GM18907 (cell line): Measurements from ENCODE around the gene ACTR5.

Source experiments
- ATAC-seq: cut with Tn5 transposase; IDR thresholded peaks from one replicate; pipeline ENCODE4 v1.9.1; 2021; ENCODE audit warnings: mild to moderate bottlenecking, moderate library complexity; ENCODE audit not compliant: unreplicated experiment

The ACTR5 gene

GRCh38 chr20:38748097-38748860 lies at the start of gene ACTR5:
TSS of gene ACTR5 (plus strand) at chr20:38748460. CDS start at chr20:38748479, 19 bp downstream.
- ATAC-seq: peak; percentile 90

DNA sequence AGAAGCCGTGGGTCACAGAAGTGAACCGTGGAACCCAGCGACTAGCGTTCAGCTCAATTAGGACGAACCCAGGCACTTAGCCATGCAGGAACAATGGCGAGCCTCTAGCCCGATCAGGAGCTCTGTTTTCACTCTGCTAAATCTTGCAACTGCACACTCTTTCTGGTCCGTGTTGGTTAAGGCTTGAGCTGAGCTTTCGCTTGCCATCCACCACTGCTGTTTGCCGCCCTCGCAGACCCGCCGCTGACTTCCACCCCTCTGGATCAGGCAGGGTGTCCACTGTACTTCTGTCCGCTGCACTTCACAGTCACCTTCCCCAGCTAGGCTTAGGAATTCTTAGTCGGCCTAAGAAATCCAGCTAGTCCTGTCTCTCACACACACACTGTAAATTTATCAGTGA lies 49.7 kb upstream of the ACTR5 start:
- no peak for ATAC-seq

DNA sequence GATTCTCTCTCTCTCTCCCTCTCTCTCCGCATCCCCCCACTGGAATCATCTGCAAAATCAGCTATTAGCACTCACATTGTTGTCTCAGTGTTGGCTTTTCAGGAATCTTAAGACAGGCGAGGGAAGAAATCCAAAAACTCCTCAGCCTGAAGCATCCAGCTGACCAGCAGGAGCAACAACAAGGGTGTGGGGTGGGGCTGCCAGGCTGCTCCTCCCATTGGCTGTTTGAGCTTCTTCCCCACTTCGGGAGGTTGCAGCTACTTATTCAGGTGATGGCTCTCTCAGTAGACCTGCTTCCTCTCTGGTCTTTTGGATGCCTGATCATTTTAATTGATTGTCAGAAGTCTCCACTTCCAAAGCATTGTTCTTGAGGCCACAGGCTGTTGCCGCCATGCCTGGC lies 48.1 kb upstream of the ACTR5 start:
- no peak for ATAC-seq

- no peak for ATAC-seq
These were observed 47.3 kb upstream of the ACTR5 start for GRCh38 chr20:38700926-38701325.

DNA sequence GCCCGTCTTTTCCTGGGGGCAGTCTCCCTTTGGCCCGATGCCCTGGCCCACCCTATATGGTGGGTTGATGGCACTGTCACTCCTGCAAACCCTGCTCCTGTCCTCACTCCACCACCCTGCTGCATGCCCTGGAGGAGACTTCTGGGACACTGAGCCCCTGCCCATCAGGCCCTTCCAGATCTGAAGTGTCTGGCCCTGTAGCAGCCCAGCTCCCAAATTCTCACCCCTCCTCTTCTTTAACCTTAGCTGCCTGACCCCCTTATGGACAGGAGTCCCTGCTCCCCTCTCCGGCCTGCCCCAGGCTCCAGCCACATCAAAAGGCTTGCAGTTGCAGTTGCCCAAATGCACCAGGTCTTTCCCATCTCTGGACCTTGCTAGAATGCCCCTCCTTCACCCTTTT lies 44.7 kb upstream of the ACTR5 start:
- no peak for ATAC-seq

- ATAC-seq: no peak
These were observed 44.1 kb upstream of the ACTR5 start for GRCh38 chr20:38704136-38704535.

- ATAC-seq: no peak
These were observed 41.8 kb upstream of the ACTR5 start for GRCh38 chr20:38706509-38706908.

GRCh38 chr20:38714308-38714707 lies 34.0 kb upstream of the ACTR5 start:
- ATAC-seq: no peak

DNA sequence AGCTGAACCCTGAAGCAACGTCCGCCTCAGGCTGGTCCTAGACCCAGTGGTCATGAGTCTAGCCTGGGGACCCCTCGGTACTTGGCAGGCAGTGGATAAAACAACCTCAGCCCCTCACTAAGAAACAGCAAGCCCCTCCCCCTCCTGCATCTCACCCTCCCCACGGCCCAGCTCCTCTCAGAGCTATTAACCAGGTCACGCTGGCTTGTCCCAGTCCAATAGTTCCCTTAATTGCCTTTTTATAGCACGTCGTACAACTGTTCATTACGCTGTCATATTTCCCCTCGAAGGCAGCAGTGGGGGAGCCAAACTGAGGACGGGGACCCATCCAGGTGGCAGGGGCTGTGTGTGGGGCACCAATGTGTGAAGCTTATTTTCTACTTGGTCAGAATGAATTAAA lies 32.6 kb upstream of the ACTR5 start:
- no peak for ATAC-seq

GRCh38 chr20:38722683-38723016 lies 25.6 kb upstream of the ACTR5 start:
- no peak for ATAC-seq

GRCh38 chr20:38723017-38723847 lies 25.0 kb upstream of the ACTR5 start:
- ATAC-seq: no peak

DNA sequence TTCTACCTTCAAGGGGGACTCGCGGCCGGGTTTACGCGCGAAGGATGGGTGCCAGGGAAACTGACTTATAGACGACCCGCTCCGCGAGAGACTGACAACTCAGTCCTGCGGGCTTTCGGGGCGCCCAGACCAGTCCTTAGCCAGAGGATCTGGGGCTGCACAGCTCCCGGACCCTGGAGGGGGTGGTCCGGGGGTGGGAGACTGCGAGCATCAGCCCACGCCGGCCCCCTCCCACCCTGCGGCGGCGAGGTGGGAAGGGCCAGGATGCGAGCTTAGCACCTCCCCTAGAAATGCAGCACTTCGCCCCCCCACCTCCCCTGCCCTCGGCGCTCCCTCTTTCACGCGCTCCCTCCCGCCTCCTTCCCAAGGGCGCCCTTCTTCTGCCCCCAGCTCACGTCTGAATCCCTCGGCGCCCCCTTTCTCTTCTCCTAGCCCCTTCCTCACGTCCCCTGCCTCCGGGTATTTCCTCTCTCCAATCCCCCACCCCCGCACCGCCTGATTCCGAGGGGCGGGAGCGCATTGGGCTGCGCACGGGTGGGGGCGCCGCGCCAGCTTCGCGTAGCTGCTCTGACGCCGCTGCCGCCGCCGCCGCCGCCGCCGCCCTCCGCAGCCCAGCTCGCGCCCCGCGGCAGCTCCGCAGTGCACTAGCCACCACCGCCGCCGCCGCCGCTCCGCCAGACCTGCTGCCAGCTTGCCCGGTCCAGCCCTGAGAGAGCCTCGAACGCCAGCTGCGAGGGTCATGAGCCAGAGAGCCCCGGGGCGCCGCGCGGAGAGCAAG lies 24.2 kb upstream of the ACTR5 start, which contains the start of gene SLC32A1:
TSS of gene SLC32A1 (plus strand) at position 639 of the 778 bp plus-strand sequence. CDS start 239 bp downstream, outside the sequence.
- no peak for ATAC-seq

DNA sequence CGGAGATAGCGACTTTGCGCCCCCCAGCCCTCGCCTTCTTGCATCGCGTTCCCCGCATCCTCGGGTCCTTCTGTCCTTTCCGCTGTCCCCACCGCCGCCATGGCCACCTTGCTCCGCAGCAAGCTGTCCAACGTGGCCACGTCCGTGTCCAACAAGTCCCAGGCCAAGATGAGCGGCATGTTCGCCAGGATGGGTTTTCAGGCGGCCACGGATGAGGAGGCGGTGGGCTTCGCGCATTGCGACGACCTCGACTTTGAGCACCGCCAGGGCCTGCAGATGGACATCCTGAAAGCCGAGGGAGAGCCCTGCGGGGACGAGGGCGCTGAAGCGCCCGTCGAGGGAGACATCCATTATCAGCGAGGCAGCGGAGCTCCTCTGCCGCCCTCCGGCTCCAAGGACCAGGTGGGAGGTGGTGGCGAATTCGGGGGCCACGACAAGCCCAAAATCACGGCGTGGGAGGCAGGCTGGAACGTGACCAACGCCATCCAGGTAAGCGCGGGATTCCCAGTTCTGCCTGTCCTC lies 23.6 kb upstream of the ACTR5 start:
- ATAC-seq: no peak

DNA sequence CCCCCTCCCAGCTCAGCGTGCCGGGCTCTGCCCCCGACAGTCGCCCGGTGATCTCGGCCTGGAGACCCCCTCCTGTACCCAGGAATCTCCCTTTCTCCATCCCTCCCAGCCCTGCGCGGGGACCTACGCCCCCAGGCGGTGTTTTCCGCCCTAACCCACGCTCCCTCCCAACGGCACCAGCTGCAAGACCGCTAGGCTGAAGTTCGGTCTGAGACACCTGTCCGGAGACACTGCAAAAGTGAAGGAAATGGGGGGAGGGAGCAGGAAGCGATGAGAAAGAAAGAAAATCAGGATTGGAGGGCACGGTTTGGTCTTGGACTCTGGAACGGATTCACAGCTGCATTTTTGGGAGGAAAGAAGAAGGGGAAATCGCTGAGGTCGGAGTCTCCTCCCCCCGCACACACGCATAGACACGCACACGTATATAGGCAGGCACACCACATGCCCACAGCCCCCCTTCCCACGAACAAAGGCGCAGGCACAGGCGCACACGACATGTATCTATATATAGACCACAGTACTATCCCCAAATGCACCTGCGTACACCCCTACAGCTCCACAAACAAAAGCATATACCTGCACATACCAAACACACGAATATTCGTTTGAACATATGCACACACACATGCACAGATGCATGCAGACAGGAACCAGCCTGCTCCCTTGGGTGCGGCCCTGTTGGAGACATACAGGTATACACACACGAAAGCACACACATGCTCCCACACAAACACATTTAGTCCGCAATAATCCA lies 22.9 kb upstream of the ACTR5 start:
- ATAC-seq: no peak

- ATAC-seq: no peak
These were observed 22.1 kb upstream of the ACTR5 start for GRCh38 chr20:38725931-38726803.

GRCh38 chr20:38726804-38727606 lies 21.3 kb upstream of the ACTR5 start:
- no peak for ATAC-seq

DNA sequence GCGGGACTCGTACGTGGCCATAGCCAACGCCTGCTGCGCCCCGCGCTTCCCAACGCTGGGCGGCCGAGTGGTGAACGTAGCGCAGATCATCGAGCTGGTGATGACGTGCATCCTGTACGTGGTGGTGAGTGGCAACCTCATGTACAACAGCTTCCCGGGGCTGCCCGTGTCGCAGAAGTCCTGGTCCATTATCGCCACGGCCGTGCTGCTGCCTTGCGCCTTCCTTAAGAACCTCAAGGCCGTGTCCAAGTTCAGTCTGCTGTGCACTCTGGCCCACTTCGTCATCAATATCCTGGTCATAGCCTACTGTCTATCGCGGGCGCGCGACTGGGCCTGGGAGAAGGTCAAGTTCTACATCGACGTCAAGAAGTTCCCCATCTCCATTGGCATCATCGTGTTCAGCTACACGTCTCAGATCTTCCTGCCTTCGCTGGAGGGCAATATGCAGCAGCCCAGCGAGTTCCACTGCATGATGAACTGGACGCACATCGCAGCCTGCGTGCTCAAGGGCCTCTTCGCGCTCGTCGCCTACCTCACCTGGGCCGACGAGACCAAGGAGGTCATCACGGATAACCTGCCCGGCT lies 20.6 kb upstream of the ACTR5 start:
- ATAC-seq: no peak

DNA sequence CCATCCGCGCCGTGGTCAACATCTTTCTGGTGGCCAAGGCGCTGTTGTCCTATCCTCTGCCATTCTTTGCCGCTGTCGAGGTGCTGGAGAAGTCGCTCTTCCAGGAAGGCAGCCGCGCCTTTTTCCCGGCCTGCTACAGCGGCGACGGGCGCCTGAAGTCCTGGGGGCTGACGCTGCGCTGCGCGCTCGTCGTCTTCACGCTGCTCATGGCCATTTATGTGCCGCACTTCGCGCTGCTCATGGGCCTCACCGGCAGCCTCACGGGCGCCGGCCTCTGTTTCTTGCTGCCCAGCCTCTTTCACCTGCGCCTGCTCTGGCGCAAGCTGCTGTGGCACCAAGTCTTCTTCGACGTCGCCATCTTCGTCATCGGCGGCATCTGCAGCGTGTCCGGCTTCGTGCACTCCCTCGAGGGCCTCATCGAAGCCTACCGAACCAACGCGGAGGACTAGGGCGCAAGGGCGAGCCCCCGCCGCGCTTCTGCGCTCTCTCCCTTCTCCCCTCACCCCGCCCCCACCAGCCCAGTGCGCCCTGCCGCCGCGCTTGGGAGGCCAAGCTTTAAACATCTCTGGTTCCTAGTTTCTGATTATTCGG lies 20.0 kb upstream of the ACTR5 start:
- no peak for ATAC-seq
